Measurements from ENCODE around the gene ZNF638. TPM values are rescaled to one million over a fixed set of nuclear protein-coding genes. Genes with fewer than 3 reads are reported as not detected.

Gene ZNF638
- total RNA-seq, 4 donors from 2014 or later, result 195 to 326 (median 252) TPM

- Histone ChIP-seq H3K4me1 (no peaks in the 10 kb centered on the region), H3K27me3 (peaks cover 0 to 4% of the 10 kb centered on the region in 2 donors), H3K36me3 (no peaks in the 10 kb centered on the region), H3K9me3 (no peaks in the 10 kb centered on the region), H3K4me3 (peak overlapping the region; percentile 8 to 10), H3K27ac (no peak overlapping the region)
- DNase-seq, result no peak
- intact Hi-C loops (cut with DNase I; ENCODE audit: low total_unique reads), result no loop called here
- no peak for TF ChIP-seq POLR2A (IDR thresholded peaks at IDR 0.05)
- TF ChIP-seq CTCF (IDR thresholded peaks at IDR 0.05), result no peak
Observed at GRCh38 chr2:71454221-71455010, 122.8 kb downstream of the ZNF638 start.

- no peak overlapping the region for H3K27ac ChIP-seq
- no peak overlapping the region for H3K4me3 ChIP-seq
- no peak for DNase-seq
- H3K27me3 ChIP-seq, result peaks cover 0 to 4% of the 10 kb centered on the region in 2 donors
- no peaks in the 10 kb centered on the region for H3K36me3 ChIP-seq
- no peaks in the 10 kb centered on the region for H3K4me1 ChIP-seq
- intact Hi-C loops (cut with DNase I; ENCODE audit: low total_unique reads), result no loop called here
- TF ChIP-seq POLR2A (IDR thresholded peaks at IDR 0.05) (no peak), CTCF (IDR thresholded peaks at IDR 0.05) (no peak)
- H3K9me3 ChIP-seq, result no peaks in the 10 kb centered on the region
Observed at GRCh38 chr2:71455011-71455740, 123.6 kb downstream of the ZNF638 start.

- H3K27me3 ChIP-seq, result peaks cover 0 to 4% of the 10 kb centered on the region in 2 donors
- no peak overlapping the region for H3K4me3 ChIP-seq
- no peaks in the 10 kb centered on the region for H3K4me1 ChIP-seq
- intact Hi-C loops (cut with DNase I; ENCODE audit: low total_unique reads), result no loop called here
- H3K36me3 ChIP-seq, result no peaks in the 10 kb centered on the region
- no peak for DNase-seq
- H3K9me3 ChIP-seq, result no peaks in the 10 kb centered on the region
- TF ChIP-seq CTCF (IDR thresholded peaks at IDR 0.05), result no peak
- TF ChIP-seq POLR2A (IDR thresholded peaks at IDR 0.05), result no peak
- no peak overlapping the region for H3K27ac ChIP-seq
Observed at GRCh38 chr2:71455741-71456569, 124.4 kb downstream of the ZNF638 start.

GRCh38 chr2:71456617-71457016 is 125.0 kb downstream of the ZNF638 start:
- Histone ChIP-seq H3K9me3 (no peaks in the 10 kb centered on the region), H3K4me3 (no peak overlapping the region), H3K36me3 (no peaks in the 10 kb centered on the region), H3K27ac (no peak overlapping the region), H3K4me1 (no peaks in the 10 kb centered on the region), H3K27me3 (peaks cover 0 to 4% of the 10 kb centered on the region in 2 donors)
- no peak for TF ChIP-seq CTCF (IDR thresholded peaks at IDR 0.05)
- intact Hi-C loops (cut with DNase I; ENCODE audit: low total_unique reads), result no loop called here
- DNase-seq, result no peak
